ENCODE data around the gene LBX1.

The LBX1 gene

DNA sequence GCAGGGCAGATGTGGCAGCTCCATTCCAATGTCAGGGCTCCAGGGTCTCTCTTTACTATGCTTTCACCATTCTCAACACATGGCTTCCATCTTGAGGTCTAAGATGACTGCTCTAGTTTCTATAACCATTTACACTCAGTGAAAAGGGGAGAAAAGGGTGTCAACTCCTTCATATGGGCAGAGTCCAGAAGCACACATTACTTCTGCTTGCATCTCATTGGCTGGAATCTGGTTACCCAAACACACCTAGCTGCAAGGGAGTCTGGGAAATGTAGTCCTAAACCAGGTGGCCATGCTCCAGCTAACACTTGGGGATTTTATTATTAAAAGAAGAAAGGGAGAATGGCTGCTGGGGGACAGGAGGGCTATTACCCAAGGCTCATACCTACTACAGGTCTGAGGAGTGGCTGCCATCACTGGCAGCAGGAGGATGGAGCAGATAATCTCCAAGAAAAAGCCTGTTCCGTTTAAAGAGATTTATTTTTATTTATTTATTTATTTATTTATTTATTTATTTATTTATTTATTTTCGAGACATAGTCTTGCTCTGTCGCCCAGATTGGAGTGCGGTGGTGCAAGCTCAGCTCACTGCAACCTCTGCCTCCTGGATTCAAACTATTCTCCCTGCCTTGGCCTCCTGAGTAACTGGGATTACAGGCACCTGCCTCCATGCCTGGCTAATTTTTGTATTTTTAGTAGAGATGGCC, 29.1 kb upstream of the LBX1 start:
- Mint-ChIP-seq H3K27ac (no peak overlapping the region), H3K27me3 (peaks cover 58% of the 10 kb centered on the region), H3K4me1 (no peaks in the 10 kb centered on the region), H3K4me3 (no peak overlapping the region), H3K9me3 (peaks cover 3% of the 10 kb centered on the region), H3K36me3 (peaks cover 2% of the 10 kb centered on the region)
- DNase-seq = no peak
- CTCF ChIA-PET = interaction anchor here (1.4 kb wide), 1 partner anchor 44 kb away, joined by 3 read pairs; no protein-coding TSS in a partner anchor

DNA sequence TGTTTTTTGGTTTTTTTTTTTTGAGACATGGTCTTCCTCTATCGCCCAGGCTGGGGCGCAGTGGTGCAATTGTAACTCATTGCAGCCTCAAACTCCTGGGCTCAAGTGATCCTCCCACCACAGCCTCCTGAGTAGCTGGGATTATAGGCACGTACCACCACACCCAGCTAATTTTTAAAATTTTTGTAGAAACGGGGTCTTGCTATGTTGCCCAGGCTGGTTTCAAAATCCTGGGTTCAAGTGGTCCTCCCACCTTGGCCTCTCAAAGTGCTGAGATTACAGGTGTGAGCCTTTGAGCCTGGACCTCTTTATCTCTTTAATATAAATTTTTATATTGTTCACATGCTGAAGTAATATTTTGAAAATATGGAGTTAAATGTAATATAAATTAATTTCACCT, 28.2 kb upstream of the LBX1 start:
- CTCF ChIA-PET = interaction anchor here (1.4 kb wide), 1 partner anchor 43 kb away, joined by 3 read pairs; no protein-coding TSS in a partner anchor
- Mint-ChIP-seq H3K9me3 (peaks cover 3% of the 10 kb centered on the region), H3K36me3 (peaks cover 2% of the 10 kb centered on the region), H3K27ac (no peak overlapping the region), H3K4me3 (no peak overlapping the region), H3K4me1 (no peaks in the 10 kb centered on the region), H3K27me3 (peaks cover 59% of the 10 kb centered on the region)
- no peak for DNase-seq

DNA sequence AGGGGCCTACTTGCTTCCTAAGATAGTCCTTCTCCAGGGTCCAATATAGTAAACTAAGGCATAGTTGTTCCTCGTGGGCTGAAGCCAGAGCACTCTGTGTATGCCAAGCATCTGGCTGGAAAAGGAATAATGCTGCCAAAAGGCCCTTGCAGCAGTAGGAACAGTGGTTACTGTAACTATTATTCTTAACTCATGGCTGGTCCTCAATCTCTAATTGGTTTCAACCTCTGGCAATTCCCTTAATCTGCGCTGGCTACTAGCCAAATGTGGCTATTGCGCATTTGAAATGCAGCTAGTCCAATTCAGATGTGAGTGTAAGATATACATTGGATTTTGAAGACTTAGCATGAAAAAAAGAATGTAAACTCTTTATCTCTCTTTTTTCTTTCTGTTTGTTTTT, 27.8 kb upstream of the LBX1 start:
- Mint-ChIP-seq H3K4me1 (no peaks in the 10 kb centered on the region), H3K27ac (no peak overlapping the region), H3K9me3 (peaks cover 3% of the 10 kb centered on the region), H3K36me3 (peaks cover 2% of the 10 kb centered on the region), H3K4me3 (no peak overlapping the region), H3K27me3 (peaks cover 60% of the 10 kb centered on the region)
- no peak for DNase-seq
- CTCF ChIA-PET = no interaction called here

DNA sequence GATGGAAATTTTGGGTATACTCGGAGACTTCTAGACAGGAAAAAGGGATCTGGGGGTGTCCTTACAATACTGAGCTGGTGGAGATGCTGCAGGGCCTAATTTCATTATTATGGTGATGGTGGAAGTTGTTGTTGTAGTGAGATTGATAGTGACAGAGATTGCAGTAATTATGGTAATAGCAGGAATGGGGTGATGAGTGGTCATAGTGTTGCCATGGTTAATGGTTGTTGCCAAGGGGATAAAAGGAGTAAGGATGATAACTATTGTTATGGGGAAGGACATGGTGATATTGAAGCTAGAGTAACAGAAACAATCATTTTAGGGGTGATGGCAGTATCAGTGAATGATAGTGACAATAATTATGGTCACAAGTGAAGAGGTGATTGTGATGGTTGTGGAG, 27.1 kb upstream of the LBX1 start:
- peaks cover 2% of the 10 kb centered on the region for H3K36me3 Mint-ChIP-seq
- no peak overlapping the region for H3K4me3 Mint-ChIP-seq
- peaks cover 3% of the 10 kb centered on the region for H3K9me3 Mint-ChIP-seq
- H3K27ac Mint-ChIP-seq = no peak overlapping the region
- CTCF ChIA-PET = no interaction called here
- peaks cover 59% of the 10 kb centered on the region for H3K27me3 Mint-ChIP-seq
- no peak for DNase-seq
- H3K4me1 Mint-ChIP-seq = no peaks in the 10 kb centered on the region

DNA sequence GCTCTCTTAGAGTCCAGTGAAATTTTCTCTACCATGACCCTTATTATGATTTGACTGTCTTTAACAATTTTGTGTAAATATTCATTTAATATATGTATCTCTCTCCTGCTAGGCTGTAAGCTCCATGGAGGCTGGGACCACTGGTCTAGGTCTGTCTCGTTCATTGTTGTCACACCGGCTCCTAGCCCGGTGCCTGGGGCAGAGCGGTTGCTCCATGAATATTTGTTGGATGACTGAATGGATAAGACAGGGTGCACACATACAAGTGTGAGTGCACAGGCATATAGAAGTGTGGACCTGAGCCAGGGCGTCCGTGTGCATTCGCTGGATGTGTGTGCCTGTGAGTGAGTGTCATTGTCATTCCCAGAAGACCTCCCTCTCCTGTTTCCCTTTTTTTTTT, 20.9 kb upstream of the LBX1 start:
- CTCF ChIA-PET = interaction anchor here (0.8 kb wide), 1 partner anchor 9 kb away, joined by 3 read pairs; no protein-coding TSS in a partner anchor
- H3K4me1 Mint-ChIP-seq = no peaks in the 10 kb centered on the region
- DNase-seq = no peak
- no peak overlapping the region for H3K4me3 Mint-ChIP-seq
- H3K9me3 Mint-ChIP-seq = no peaks in the 10 kb centered on the region
- H3K27me3 Mint-ChIP-seq = peaks cover 78% of the 10 kb centered on the region
- no peak overlapping the region for H3K27ac Mint-ChIP-seq
- H3K36me3 Mint-ChIP-seq = no peaks in the 10 kb centered on the region

DNA sequence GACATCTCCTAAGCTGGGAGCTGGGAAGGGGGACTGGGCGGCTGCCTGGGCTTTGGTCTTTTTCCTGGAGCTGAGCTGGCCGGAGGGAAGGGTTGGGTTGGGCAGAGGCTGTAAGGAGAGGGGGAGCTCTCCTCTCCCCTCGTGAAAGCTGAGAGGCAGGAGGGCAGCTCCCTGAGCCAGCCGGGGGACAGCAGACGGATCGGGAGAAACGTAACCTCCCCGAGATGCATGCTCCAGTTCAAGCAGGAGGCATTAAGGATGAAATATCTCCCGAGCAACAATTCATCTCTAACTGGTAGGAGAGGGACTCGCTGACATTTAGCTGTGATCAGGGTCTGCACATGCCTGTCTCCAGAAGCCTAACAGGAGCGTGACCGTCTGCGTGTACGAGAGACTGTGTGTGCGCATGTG, 19.9 kb upstream of the LBX1 start:
- no peaks in the 10 kb centered on the region for H3K9me3 Mint-ChIP-seq
- H3K36me3 Mint-ChIP-seq = no peaks in the 10 kb centered on the region
- DNase-seq = no peak
- H3K4me3 Mint-ChIP-seq = no peak overlapping the region
- H3K27ac Mint-ChIP-seq = no peak overlapping the region
- H3K4me1 Mint-ChIP-seq = no peaks in the 10 kb centered on the region
- peaks cover 80% of the 10 kb centered on the region for H3K27me3 Mint-ChIP-seq
- CTCF ChIA-PET = interaction anchor here (0.8 kb wide), 1 partner anchor 8 kb away, joined by 3 read pairs; no protein-coding TSS in a partner anchor

DNA sequence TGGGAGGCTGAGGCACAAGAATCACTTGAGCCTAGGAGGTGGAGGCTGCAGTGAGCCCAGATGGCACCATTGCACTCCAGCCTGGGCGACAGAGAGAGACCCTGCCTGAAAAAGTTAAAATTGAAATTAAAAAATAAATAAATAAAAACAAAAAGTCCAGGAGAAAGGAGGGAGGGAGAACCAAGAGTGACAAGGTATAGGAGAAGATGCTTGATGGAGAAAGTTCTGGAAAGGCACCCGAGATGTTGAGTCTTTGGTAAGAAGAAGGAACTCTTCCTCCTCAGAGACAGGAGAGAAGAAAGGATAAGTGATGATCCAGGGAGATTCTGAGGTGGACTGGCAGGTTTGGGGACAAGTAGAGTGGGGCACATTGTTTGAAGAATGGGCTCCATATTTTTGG, 17.4 kb upstream of the LBX1 start:
- DNase-seq = no peak
- Mint-ChIP-seq H3K4me3 (no peak overlapping the region), H3K27ac (no peak overlapping the region), H3K4me1 (no peaks in the 10 kb centered on the region), H3K9me3 (no peaks in the 10 kb centered on the region), H3K36me3 (no peaks in the 10 kb centered on the region), H3K27me3 (peaks cover 82% of the 10 kb centered on the region)
- CTCF ChIA-PET = no interaction called here

DNA sequence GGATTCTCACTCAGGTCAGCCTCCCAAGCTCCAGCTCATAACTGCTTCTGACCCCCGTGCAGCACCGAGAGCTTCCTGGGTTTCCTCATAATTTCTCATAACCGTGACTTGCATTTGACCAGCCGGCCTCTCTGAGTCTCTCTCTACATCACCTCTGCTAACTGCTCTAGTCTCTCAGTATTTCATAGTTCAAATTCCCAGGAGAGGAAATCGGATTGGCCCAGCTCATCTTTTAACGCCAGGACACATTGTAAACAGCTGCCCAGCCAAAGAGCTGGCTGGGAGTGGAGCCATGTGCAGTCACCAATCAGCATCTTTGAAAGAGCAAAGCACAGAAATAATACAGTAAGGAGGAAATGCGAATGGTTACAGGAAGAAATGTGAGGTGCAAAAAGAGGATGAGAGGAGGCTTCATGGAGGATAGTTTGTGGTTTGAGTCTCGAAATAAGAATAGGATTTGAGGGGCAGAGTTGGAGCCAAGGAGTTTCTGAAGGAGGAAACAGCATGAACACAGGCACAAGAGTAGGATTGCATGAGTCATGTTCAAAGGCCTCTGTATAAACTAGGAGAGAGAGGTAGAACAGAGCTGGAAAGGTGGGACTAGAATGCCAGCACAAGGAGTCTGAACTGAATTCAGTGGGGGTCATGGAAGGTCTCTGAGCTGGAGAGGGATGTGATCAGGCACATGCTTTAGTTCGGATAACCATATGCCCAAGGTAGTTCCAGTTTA, 15.2 kb upstream of the LBX1 start:
- no peak for DNase-seq
- no peaks in the 10 kb centered on the region for H3K36me3 Mint-ChIP-seq

DNA sequence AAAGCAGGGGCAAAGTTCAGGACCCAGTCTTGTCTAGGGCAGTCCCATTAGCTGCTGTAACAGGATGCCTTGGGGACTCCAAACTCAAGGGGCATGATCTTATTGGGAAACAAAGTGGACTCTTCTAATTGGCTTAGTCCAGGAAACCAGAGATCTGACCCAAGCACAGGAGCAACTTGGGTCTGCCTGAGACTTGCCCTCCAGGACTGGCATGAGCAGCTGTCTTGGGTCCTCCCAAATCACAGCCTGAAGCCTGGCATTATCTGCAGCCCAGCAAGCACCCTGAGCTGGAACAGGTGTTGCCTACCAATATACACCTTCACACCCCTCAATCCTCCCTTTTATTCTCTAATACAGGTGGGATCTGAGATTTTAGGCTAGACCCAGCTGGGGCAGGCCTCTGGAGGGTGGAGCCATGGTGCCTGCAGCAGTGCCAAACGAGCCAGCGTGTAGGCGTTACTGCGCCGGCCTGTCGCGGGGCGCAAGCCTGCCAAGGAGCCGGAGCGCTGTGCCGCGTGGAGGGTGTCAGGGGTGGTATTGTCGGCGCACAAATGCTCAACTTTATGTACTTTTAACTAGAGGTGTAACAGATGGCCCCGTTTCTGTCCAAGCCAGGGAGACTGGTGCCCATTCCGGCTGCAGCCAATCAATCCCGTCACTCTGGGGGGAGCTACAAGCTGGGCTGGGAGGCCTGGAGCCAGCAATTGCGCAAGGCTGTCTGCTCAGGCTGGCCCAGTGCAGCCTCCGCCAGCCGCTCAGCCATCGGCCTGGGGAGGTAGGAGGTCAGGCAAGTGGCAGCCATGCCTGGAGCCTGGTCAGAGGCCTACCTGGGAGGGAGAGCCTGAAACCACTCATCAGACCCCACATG, 12.8 kb upstream of the LBX1 start:
- no peak overlapping the region for H3K4me3 Mint-ChIP-seq
- CTCF ChIA-PET = interaction anchor here (0.6 to 0.7 kb wide), 2 partner anchors 146 to 225 kb away, joined by 3 to 4 read pairs; no protein-coding TSS in a partner anchor
- H3K27ac Mint-ChIP-seq = no peak overlapping the region
- DNase-seq = no peak
- H3K4me1 Mint-ChIP-seq = peaks cover 5% of the 10 kb centered on the region
- H3K9me3 Mint-ChIP-seq = no peaks in the 10 kb centered on the region
- H3K36me3 Mint-ChIP-seq = no peaks in the 10 kb centered on the region
- H3K27me3 Mint-ChIP-seq = peaks cover 97% of the 10 kb centered on the region

More for the DNA sequence above, 15.2 kb upstream of the LBX1 start:
- no peaks in the 10 kb centered on the region for H3K4me1 Mint-ChIP-seq
- peaks cover 85% of the 10 kb centered on the region for H3K27me3 Mint-ChIP-seq
- H3K4me3 Mint-ChIP-seq = no peak overlapping the region
- CTCF ChIA-PET = interaction anchor here (0.8 to 1.4 kb wide), 2 partner anchors 83 to 537 kb away, joined by 3 read pairs; no protein-coding TSS in a partner anchor
- no peaks in the 10 kb centered on the region for H3K9me3 Mint-ChIP-seq
- H3K27ac Mint-ChIP-seq = no peak overlapping the region

DNA sequence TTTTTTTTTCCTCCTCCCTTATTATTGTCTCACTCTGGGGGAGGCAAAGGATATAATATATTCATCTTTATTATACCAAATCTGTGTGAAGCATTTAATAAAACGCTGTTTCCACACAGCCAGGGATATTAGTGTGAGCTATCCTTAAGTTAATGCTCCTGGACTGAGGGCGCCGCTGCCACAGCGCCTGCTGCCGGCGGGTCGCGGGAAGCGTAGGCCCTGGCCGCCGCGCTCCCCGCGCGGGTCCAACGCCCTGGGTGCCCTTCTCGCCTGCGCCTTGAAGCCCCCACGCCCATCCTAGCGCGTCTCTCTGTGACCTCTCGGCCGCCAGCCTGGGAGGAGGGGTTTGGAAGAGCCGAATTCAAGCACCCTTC, 9.5 kb upstream of the LBX1 start:
- Mint-ChIP-seq H3K4me3 (no peak overlapping the region), H3K9me3 (no peaks in the 10 kb centered on the region), H3K27me3 (peaks cover 99% of the 10 kb centered on the region), H3K4me1 (peaks cover 7% of the 10 kb centered on the region), H3K27ac (no peak overlapping the region), H3K36me3 (no peaks in the 10 kb centered on the region)
- peak; percentile 40 for DNase-seq
- CTCF ChIA-PET = interaction anchor here (1.0 to 4.9 kb wide), 5 partner anchors 9 to 105 kb away, joined by 3 to 29 read pairs (median 4); partner anchors contain the start of gene LBX1

DNA sequence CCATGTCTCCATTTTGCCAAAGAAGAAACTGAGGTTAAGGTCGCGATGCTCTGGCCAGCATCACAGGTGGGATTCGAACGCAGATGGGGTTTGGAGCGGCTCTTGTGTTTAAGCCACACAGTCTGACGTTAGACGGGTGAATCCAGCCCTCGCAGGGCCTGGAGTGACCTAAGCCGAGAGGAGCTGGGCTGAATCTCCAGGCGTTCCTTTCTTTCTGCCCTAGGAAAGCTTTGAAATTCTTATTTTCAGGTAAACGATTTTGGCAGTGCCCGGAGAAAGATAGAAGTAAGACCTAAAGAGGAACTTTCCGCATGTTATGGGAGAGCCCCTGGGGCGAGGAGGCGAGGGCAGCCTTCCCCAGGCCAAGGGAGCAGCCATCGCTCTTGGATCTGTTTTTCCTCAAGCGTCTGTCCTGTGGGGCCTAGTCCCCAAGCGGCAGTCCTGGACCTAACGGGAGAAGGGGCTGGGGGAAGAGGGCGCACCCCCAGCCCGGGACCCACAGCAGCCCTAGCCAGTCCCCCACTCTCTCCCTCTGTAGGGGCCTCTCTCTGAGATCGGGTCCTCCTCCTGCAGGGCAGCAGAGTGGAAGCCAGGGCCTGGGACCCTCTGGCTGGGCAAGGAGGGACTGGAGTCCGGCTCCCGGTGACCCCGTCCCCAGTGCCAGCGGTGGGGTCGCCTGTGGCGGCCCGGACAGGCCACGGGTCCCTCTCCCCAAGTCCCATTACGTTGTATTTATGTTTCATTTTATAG, 8.9 kb upstream of the LBX1 start:
- H3K36me3 Mint-ChIP-seq = no peaks in the 10 kb centered on the region
- no peak for DNase-seq
- CTCF ChIA-PET = interaction anchor here (0.7 to 4.9 kb wide), 7 partner anchors 9 to 228 kb away, joined by 3 to 29 read pairs (median 4); partner anchors contain the start of gene LBX1
- H3K4me1 Mint-ChIP-seq = peaks cover 7% of the 10 kb centered on the region
- H3K27me3 Mint-ChIP-seq = peaks cover 99% of the 10 kb centered on the region
- no peak overlapping the region for H3K27ac Mint-ChIP-seq
- no peak overlapping the region for H3K4me3 Mint-ChIP-seq
- no peaks in the 10 kb centered on the region for H3K9me3 Mint-ChIP-seq

DNA sequence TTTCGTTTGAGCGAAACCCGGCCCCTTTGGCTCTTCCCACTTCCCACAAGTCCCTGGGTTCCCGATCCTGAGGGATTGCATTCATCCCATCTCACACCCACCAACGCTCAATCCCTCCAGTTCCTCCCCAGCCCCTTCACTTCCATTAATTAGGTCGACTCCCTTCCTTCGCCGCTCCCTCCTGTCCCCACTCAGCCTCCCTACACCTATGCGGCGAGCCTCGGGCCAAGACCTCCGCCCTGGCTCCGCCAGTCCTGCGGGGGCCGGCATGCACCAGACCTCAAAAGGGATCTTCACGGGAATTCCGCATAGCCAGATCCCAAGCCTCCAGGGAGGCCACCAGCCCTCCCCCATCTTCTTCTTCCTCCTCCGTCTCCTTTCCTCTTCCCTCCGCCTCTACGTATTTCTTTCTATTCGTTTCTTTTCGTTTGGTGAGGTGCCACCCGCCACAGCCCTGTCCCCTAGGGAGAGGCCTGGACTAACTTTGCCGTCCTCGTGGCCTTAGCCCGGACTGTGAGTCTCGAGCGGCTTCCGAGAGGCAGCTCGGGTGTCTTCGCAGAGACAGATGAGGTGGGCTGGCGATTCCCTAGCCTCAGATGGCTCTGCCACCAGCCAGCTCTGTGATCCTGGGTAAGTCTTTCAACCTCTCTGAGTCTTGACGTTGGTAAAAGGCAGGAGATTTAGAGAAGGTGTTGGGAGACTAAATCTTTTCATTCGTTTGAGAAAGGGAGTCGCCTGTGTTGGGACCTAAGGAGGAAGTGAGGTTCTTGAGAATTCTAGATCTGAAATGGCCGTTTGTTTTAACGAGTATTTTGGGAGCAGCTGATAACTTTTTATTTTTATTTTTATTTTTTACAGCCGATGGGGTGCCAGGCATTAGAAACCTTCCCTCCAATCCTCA, 8.1 kb upstream of the LBX1 start:
- H3K4me1 Mint-ChIP-seq = peaks cover 7% of the 10 kb centered on the region
- H3K36me3 Mint-ChIP-seq = no peaks in the 10 kb centered on the region
- H3K27me3 Mint-ChIP-seq = peaks cover 99% of the 10 kb centered on the region
- CTCF ChIA-PET = interaction anchor here (0.7 to 4.9 kb wide), 5 partner anchors 14 to 229 kb away, joined by 3 to 29 read pairs (median 3); no protein-coding TSS in a partner anchor
- H3K9me3 Mint-ChIP-seq = no peaks in the 10 kb centered on the region
- DNase-seq = no peak
- no peak overlapping the region for H3K4me3 Mint-ChIP-seq
- peak overlapping the region; percentile 11 for H3K27ac Mint-ChIP-seq

All from activated naive CD4-positive, alpha-beta T cell treated with anti-CD3 and anti-CD28 coated beads, Interleukin-2, amount 10 ng/mL, durations not matched to agents 7 days and 5 days (primary cell).